NCI-H82 treated with DMSO at 0.1 percent for 48 hours (cell line): Measurements from ENCODE around the gene BRINP1.

Experiments used
- DNase-seq: peaks from one replicate; lab custom pipeline; 2025; ENCODE audit not compliant: unreplicated experiment; lab: John Stamatoyannopoulos, UW

The BRINP1 gene

GRCh38 chr9:119282476-119283077, 86.7 kb downstream of the BRINP1 start:
- DNase-seq, result no peak

- DNase-seq, result no peak
Measured at GRCh38 chr9:119280740-119281485, 88.3 kb downstream of the BRINP1 start.

GRCh38 chr9:119278171-119278570, 91.1 kb downstream of the BRINP1 start:
- no peak for DNase-seq

DNA sequence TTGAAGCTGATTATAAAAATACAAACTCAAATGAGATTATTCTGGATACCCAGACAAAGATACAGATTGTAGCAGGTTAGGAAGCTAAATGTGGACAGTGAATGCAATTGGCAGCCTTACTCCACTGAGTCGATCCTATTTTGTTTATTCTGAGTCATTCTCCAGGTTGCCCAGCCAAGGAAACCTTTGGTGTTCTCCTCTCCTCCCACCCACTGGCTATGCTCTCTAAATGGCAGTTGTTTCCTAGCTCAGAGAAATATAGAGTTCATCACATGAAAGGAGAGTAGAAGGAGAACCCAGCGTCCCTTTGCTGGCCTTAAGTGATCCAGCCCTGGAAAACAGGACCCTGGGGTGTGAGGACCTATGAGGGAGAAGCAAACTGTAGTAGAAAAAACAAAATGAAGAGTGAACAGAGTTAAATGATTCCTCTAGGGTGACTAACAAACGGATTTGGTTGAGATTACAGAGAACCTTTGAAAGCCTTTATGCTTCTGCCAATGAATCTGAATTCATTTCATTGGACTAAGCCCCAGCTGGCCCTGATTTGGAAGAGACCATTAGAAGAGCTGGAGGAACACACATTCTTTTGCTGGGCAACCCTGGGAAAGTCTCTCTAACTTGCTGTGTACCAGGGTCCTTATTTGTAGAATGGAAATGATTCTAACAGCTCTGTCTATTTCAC, 95.1 kb downstream of the BRINP1 start:
- DNase-seq, result no peak

DNA sequence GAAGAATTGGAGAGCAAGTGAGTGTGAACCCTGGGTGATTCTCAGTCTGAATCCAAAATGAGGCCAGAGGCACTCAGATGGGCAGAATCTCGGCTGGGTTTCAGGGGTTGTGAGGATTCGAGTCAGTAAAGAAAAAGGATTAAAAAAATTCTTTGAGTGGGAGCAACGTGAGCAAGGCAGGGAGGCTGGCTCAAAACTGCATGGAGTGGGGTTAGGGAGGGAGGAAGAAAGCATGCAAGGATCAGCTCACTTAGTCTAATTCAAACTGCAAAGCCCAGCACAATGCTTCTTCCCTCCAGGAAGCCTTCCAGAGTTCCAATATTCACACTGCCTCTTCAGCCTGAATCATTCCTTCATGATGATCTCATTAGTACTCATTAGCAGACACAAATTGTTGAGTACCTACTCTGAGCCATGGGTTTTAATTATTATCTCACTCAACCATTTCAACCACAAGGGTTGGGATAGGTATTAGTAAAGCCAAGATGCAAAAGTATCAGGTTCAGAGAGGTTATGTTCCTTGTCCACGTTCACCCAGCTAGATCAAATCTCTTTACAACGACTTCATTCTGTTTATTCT, 95.8 kb downstream of the BRINP1 start:
- DNase-seq, result no peak

- no peak for DNase-seq
Measured at GRCh38 chr9:119272500-119273211, 96.6 kb downstream of the BRINP1 start.

DNA sequence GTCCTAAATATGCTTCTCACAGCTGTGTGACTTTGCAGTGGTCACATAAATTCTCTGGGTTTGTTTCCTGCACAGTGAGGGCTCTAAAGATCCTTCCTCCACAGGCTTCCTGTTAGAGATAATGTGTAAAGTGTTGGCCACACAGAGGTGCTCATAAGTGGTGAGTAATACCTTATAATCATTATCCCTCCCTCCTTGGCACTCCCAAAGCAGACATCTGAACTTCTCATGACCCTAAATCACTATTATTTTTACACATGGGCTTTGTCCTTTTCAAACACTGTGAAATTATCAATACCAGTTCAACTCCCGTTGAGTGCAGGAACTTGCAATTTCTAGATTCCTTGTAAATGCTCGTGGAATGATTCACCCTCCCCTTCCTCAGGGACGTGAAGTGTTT, 100.2 kb downstream of the BRINP1 start:
- DNase-seq, result no peak

DNA sequence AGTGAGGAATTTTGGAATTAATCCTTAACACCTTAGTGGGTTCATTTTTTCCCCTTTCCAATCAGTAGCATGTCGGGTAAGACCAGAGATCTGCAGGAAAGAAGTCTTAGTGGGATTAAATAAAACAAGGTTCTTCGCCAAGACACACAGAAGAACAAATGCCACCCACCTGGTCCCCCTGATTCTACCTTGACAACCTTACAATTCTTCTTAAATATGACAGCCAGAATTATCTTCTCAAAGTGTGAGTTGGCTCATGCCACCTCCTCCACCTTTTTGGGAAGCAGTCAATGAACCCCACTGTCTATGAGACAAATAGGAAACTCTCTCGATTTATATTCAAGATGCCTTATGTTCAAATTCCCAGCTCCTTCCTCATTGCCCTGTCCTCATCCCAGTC, 105.1 kb downstream of the BRINP1 start:
- DNase-seq, result no peak

DNA sequence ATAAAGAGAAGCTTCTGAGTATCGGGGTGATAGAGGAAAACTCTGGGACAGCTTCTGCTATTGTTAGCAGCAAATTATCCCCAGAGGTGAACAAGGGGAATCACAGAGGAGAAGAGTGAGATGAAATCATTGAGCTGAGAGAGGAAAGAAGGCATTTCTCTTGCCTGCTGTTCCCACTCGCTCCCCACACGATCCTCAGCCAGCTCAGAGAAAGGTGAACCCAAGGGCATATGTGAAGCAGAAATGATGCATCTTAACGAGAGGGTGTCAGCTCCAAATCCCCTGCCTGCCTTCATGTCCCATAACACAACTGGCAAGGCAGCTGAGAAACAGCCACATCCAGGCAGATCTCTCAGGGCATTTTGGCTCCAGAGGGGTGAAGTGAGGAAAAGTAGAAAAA, 111.6 kb downstream of the BRINP1 start:
- no peak for DNase-seq

DNA sequence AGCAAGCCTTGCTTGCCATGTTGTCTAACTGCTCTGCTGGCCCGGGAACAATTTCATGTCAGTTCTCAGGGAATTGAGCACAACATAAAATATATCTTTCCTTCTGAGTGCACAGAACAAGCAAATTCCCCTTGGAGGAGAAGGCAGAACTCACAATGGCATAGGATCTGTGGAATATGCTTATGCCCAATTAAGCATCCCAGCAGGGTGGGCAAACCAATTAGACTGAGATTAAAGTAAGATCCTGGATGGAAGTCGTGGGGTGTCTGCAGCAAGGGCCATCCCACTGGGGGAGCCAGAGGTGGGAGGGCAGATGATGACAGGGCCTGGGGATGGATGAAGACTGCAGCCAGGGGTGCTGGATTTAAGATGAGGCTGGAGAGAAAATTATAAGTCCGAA, 114.1 kb downstream of the BRINP1 start:
- DNase-seq, result no peak

DNA sequence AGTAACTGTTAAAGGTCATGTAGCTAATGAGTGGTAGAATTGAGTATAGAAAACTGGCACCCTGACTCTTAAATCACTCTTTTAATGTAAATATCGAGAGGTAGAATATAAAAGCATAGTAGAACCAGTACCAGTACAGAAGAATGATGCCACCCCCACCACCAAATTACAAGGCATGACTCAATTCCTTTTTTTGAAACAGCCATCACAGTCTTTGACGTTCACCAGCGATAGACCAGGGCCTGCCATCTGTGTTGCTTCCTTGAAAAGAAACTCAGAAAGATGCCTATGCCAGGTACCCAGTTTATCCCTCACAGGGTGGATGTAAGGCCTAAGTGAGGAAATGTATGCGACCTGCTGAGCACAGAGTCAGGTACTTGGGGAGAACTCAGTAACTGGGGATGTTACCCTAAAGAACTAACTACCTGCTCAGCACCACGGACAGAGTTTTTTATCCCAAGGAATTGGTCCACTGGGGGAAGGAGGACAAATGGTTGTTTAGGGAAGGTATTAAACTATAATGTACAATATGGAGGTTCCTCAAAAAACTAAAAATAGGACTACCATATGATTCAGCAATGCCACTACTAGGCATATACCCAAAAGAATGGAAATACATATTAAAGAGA, 116.5 kb downstream of the BRINP1 start:
- DNase-seq, result no peak

DNA sequence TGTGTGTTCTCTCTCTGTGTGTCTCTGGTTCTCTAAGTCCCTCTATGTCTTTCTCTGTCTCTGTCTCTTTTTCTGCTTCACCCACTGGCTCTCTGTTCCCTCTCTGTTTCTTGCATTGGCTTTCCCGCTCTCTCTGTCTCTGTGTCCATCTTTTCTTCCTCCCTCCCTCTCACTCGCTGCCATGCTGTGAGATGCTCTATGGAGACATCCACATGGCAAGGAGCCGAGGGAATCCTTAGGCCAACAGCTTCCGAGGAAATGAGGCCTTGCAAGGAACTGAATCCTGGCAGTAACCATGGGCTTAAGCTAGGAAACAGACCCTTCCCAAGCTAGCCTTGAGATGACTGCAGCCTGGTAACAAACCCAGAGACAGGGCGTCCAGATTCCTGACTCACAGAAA, 117.3 kb downstream of the BRINP1 start:
- DNase-seq, result no peak

DNA sequence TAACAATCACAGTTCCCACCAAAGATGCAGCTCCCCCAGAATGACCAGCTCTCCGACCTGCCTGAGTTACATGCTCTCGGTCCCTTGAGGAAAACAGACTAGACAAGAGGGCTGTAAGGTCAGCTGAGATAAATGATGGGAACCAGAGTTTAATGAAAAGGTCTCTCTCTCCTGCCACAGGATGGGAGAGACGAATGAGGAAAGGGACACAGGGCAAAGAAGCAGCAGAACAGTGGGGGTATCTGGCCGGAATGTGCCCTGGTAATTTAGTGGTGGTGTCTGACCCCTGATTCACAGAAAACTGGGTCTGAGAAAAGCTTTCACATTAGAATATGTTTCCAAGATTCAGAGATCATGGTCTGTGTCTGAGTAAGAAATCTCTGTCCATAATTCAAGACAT, 118.5 kb downstream of the BRINP1 start:
- DNase-seq, result no peak

- no peak for DNase-seq
Measured at GRCh38 chr9:119240546-119240945, 128.7 kb downstream of the BRINP1 start.

DNA sequence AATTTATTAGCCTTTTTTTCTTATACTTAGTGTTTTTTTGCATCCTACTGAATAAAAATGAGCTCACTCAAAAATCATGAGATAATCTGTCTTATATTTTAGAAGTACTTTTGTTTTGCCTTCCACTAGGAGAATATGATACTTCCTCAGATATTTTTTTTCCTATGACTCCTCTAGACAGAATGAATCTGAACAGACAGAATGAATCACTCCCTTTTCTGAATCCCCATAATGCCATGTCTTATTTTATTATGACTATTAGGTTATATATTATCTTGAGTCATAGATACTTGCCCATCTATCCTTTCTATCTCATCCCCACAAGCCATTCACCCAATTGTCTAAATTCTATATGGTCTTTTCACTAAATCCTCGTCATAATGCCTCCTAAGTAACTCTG, 134.6 kb downstream of the BRINP1 start:
- no peak for DNase-seq

GRCh38 chr9:119227422-119227821, 141.8 kb downstream of the BRINP1 start:
- no peak for DNase-seq

GRCh38 chr9:119224431-119224830, 144.8 kb downstream of the BRINP1 start:
- DNase-seq, result no peak

GRCh38 chr9:119221276-119221675, 148.0 kb downstream of the BRINP1 start:
- no peak for DNase-seq

GRCh38 chr9:119218293-119218692, 150.9 kb downstream of the BRINP1 start:
- DNase-seq, result no peak

DNA sequence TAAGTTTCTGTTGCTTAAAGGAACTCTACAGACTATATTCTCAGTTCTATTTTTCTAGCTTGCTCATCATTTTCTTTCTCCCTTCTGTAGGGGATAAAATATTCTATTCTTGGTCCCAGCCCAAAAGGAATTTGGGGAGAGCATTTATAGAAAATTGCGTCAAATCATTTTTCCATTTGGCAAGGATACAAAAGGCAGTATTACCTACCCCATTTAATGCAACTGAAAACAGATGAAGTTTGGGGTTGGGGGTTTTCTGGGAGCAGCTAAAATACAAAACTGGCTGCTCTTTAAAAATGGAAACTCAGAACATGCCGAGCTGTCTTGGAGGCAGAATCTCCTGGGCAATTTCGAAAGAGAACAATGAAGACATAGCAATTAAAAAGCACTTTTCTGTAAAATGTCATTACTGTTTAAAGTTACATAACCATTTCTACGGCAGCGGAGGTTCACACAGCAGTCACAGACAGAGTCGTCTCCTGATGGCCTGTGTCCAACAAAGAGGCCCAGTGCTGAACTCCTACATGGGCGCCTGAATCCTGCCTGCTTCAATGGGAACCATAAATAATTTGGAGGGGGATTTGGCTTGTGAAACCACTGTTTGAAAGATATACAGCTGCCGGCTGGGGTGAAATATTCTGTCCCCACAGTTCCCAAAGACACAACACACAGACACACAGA, 152.4 kb downstream of the BRINP1 start:
- DNase-seq, result no peak
